Stimulated activated CD4-positive, alpha-beta T cell treated with anti-CD3 and anti-CD28 coated beads, Interleukin-1b, Interleukin-23, amount 100 ng/mL, for 48 hours (primary cell): Measurements from ENCODE around the gene MECP2.
"Not testable (repeated sequence)": the region's sequence is repeated elsewhere in the genome, so short reads cannot be mapped to it uniquely, and the experiment has no call there.

ENCODE experiments used
- DNase-seq: peaks from one replicate; pipeline ENCODE4 v3.0.0-alpha.2; 2020

Gene MECP2

GRCh38 chrX:154097589-154098541 is at the start of gene MECP2:
Gene MECP2 (minus strand): TSS chrX:154097717.
- DNase-seq = peak; percentile 90

- DNase-seq = not testable (repeated sequence)
These were observed 46.5 kb upstream of the MECP2 start, which contains the start of gene OPN1LW for GRCh38 chrX:154144010-154144409. Gene OPN1LW (plus strand): TSS chrX:154144243. CDS start chrX:154144284, 41 bp downstream.

GRCh38 chrX:154142950-154143745 is 45.6 kb upstream of the MECP2 start:
- no peak for DNase-seq

- DNase-seq = no peak
These were observed 44.9 kb upstream of the MECP2 start for GRCh38 chrX:154142386-154142785.

- DNase-seq = no peak
These were observed 43.2 kb upstream of the MECP2 start for GRCh38 chrX:154140742-154141141.

- no peak for DNase-seq
These were observed 42.7 kb upstream of the MECP2 start for GRCh38 chrX:154140206-154140605.

- no peak for DNase-seq
These were observed 41.3 kb upstream of the MECP2 start for GRCh38 chrX:154138857-154139256.

GRCh38 chrX:154136627-154137161 is 39.2 kb upstream of the MECP2 start:
- peak; percentile 62 for DNase-seq

- peak; percentile 8 for DNase-seq
These were observed 38.1 kb upstream of the MECP2 start for GRCh38 chrX:154135458-154136229.

- no peak for DNase-seq
These were observed 34.8 kb upstream of the MECP2 start for GRCh38 chrX:154132366-154132765.

GRCh38 chrX:154131955-154132354 is 34.4 kb upstream of the MECP2 start:
- no peak for DNase-seq

- DNase-seq = no peak
These were observed 28.6 kb upstream of the MECP2 start for GRCh38 chrX:154126101-154126500.

GRCh38 chrX:154125391-154126040 is 28.0 kb upstream of the MECP2 start:
- no peak for DNase-seq

- peak; percentile 17 for DNase-seq
These were observed 26.0 kb upstream of the MECP2 start for GRCh38 chrX:154123241-154124219.

- DNase-seq = no peak
These were observed 24.4 kb upstream of the MECP2 start for GRCh38 chrX:154121961-154122360.

- no peak for DNase-seq
These were observed 23.7 kb upstream of the MECP2 start for GRCh38 chrX:154121207-154121606.

- no peak for DNase-seq
These were observed 23.1 kb upstream of the MECP2 start for GRCh38 chrX:154120567-154120966.

- DNase-seq = no peak
These were observed 20.0 kb upstream of the MECP2 start for GRCh38 chrX:154117566-154117965.

- no peak for DNase-seq
These were observed 19.1 kb upstream of the MECP2 start for GRCh38 chrX:154116426-154117211.

- DNase-seq = no peak
These were observed 18.2 kb upstream of the MECP2 start for GRCh38 chrX:154115750-154116149.
